GM19328 (cell line): ENCODE data around the gene UGT2B15.
"Not testable (repeated sequence)": the region's sequence is repeated elsewhere in the genome, so short reads cannot be mapped to it uniquely, and the experiment has no call there.

Source experiments
- ATAC-seq: cut with Tn5 transposase; IDR thresholded peaks from one replicate; pipeline ENCODE4 v1.9.1; 2021; ENCODE audit warnings: mild to moderate bottlenecking, moderate library complexity; ENCODE audit not compliant: unreplicated experiment

Gene UGT2B15

GRCh38 chr4:68656445-68656973, 13.9 kb downstream of the UGT2B15 start:
- peak; percentile 54 for ATAC-seq

GRCh38 chr4:68655764-68656444, 14.5 kb downstream of the UGT2B15 start:
- ATAC-seq: no peak

- no peak for ATAC-seq
These were observed 15.3 kb downstream of the UGT2B15 start for GRCh38 chr4:68654946-68655721.

GRCh38 chr4:68651932-68652331, 18.5 kb downstream of the UGT2B15 start:
- no peak for ATAC-seq

- no peak for ATAC-seq
These were observed 40.1 kb downstream of the UGT2B15 start for GRCh38 chr4:68630371-68630770.

- ATAC-seq: not testable (repeated sequence)
These were observed 47.7 kb downstream of the UGT2B15 start for GRCh38 chr4:68622731-68623130.

GRCh38 chr4:68617003-68617698, 53.3 kb downstream of the UGT2B15 start:
- no peak for ATAC-seq

- ATAC-seq: no peak
These were observed 54.6 kb downstream of the UGT2B15 start for GRCh38 chr4:68615699-68616422.

- ATAC-seq: no peak
These were observed 56.7 kb downstream of the UGT2B15 start for GRCh38 chr4:68613752-68614151.

GRCh38 chr4:68606240-68606639, 64.2 kb downstream of the UGT2B15 start:
- ATAC-seq: no peak

- no peak for ATAC-seq
These were observed 71.3 kb downstream of the UGT2B15 start for GRCh38 chr4:68599150-68599549.

- no peak for ATAC-seq
These were observed 73.0 kb downstream of the UGT2B15 start for GRCh38 chr4:68597482-68597881.
